SK-N-SH treated with all-trans-retinoic acid at 6 μM for 48 hours (cell line): Measurements from ENCODE around the gene GTF3C2.

ENCODE experiments used
- ATAC-seq: fragments of 200-7000 bp; cut with Tn5 transposase; 3 replicates; pipeline ENCODE4 v1.9.1; 2020; ENCODE audit warnings: mild to moderate bottlenecking, moderate library complexity
- ARNTL ChIP-seq: fragments of 450-650 bp; formaldehyde crosslinking; IDR thresholded peaks from 2 replicates; pipeline ENCODE4 v1.5.0; 2020; ENCODE audit warnings: low read depth, mild to moderate bottlenecking, moderate library complexity, borderline replicate concordance
- BACH2 ChIP-seq: fragments of 250-450 bp; sonication (Bioruptor Pico); IDR thresholded peaks from 2 replicates; pipeline ENCODE4 v1.9.0; 2021; ENCODE audit warnings: mild to moderate bottlenecking, borderline replicate concordance
- CREB5 ChIP-seq: fragments of 250-450 bp; sonication (Bioruptor Pico); IDR thresholded peaks from 2 replicates; pipeline ENCODE4 v1.5.1; 2020; ENCODE audit warnings: low read depth, mild to moderate bottlenecking, moderate library complexity
- CSRNP3 ChIP-seq: fragments of 250-450 bp; sonication (Bioruptor Pico); IDR thresholded peaks from 2 replicates; pipeline ENCODE4 v1.5.1; 2021; ENCODE audit warnings: mild to moderate bottlenecking, moderate library complexity
- ESRRG ChIP-seq: fragments of 250-450 bp; sonication (Bioruptor Pico); IDR thresholded peaks from 2 replicates; pipeline ENCODE4 v1.6.1; 2021; ENCODE audit warnings: mild to moderate bottlenecking
- GLIS3 ChIP-seq: fragments of 250-450 bp; sonication (Bioruptor Pico); IDR thresholded peaks from 2 replicates; pipeline ENCODE4 v1.5.0; 2020; ENCODE audit warnings: mild to moderate bottlenecking, moderate library complexity
- ISL1 ChIP-seq: fragments of 250-450 bp; sonication (Bioruptor Pico); IDR thresholded peaks from 2 replicates; pipeline ENCODE4 v2.1.2; 2022; ENCODE audit warnings: mild to moderate bottlenecking, moderate library complexity
- OSR1 ChIP-seq: fragments of 250-450 bp; sonication (Bioruptor Pico); IDR thresholded peaks from 2 replicates; pipeline ENCODE4 v1.8.0; 2022; ENCODE audit warnings: moderate library complexity, mild to moderate bottlenecking, inconsistent platforms
- PATZ1 ChIP-seq: fragments of 250-450 bp; sonication (Bioruptor Pico); IDR thresholded peaks from 2 replicates; pipeline ENCODE4 v1.8.0; 2020; ENCODE audit warnings: mild to moderate bottlenecking, moderate library complexity, borderline replicate concordance
- POU6F1 ChIP-seq: fragments of 250-450 bp; sonication (Bioruptor Pico); IDR thresholded peaks from 2 replicates; pipeline ENCODE4 v1.8.0; 2021; ENCODE audit warnings: low read depth, mild to moderate bottlenecking, moderate library complexity, borderline replicate concordance
- PPARA ChIP-seq: fragments of 250-450 bp; sonication (Bioruptor Pico); IDR thresholded peaks from 2 replicates; pipeline ENCODE4 v1.5.0; 2020; ENCODE audit warnings: mild to moderate bottlenecking, borderline replicate concordance
- RARB ChIP-seq: fragments of 250-450 bp; sonication (Bioruptor Pico); IDR thresholded peaks from 2 replicates; pipeline ENCODE4 v1.8.0; 2021; ENCODE audit warnings: mild to moderate bottlenecking, moderate library complexity
- SNAI2 ChIP-seq: fragments of 250-450 bp; sonication (Bioruptor Pico); IDR thresholded peaks from 2 replicates; pipeline ENCODE4 v1.5.0; 2020; ENCODE audit warnings: mild to moderate bottlenecking, moderate library complexity
- TCF4 ChIP-seq: fragments of 250-450 bp; sonication (Bioruptor Pico); IDR thresholded peaks from 2 replicates; pipeline ENCODE4 v1.8.0; 2021; ENCODE audit warnings: mild to moderate bottlenecking, moderate library complexity, borderline replicate concordance
- TOX ChIP-seq: fragments of 250-450 bp; sonication (Bioruptor Pico); IDR thresholded peaks from 2 replicates; pipeline ENCODE4 v1.8.0; 2021; ENCODE audit warnings: mild to moderate bottlenecking, moderate library complexity, borderline replicate concordance
- TSHZ2 ChIP-seq: fragments of 250-450 bp; sonication (Bioruptor Pico); IDR thresholded peaks from 2 replicates; pipeline ENCODE4 v1.5.0; 2020; ENCODE audit warnings: mild to moderate bottlenecking, moderate library complexity
- ZC3H10 ChIP-seq: fragments of 250-450 bp; sonication (Bioruptor Pico); IDR thresholded peaks from 2 replicates; pipeline ENCODE4 v1.5.1; 2021; ENCODE audit warnings: mild to moderate bottlenecking, moderate library complexity
- ZFP3 ChIP-seq: fragments of 250-450 bp; sonication (Bioruptor Pico); IDR thresholded peaks from 2 replicates; pipeline ENCODE4 v1.5.0; 2020; ENCODE audit warnings: mild to moderate bottlenecking, moderate library complexity
- ZFP30 ChIP-seq: fragments of 450-650 bp; formaldehyde crosslinking; IDR thresholded peaks from 2 replicates; pipeline ENCODE4 v1.5.0; 2022; ENCODE audit warnings: mild to moderate bottlenecking, moderate library complexity
- ZNF565 ChIP-seq: fragments of 450-650 bp; formaldehyde crosslinking; conservative IDR thresholded peaks from 2 replicates; pipeline ENCODE4 v1.5.0; 2020; ENCODE audit warnings: low read depth, mild to moderate bottlenecking, moderate library complexity
- ZNF70 ChIP-seq: fragments of 450-650 bp; formaldehyde crosslinking; IDR thresholded peaks from 2 replicates; pipeline ENCODE4 v1.5.0; 2020; ENCODE audit warnings: mild to moderate bottlenecking, moderate library complexity
- ZNF8 ChIP-seq: fragments of 450-650 bp; formaldehyde crosslinking; IDR thresholded peaks from 2 replicates; pipeline ENCODE4 v1.5.0; 2020; ENCODE audit warnings: mild to moderate bottlenecking, moderate library complexity

The GTF3C2 gene

GRCh38 chr2:27298391-27299080, 58.0 kb downstream of the GTF3C2 start:
- TF ChIP-seq ZNF565 (CRISPR knock-in tag), result no peak
- TF ChIP-seq ESRRG (CRISPR knock-in tag), result no peak
- no peak for TF ChIP-seq TOX
- TF ChIP-seq ARNTL (CRISPR knock-in tag), result no peak
- no peak for TF ChIP-seq TSHZ2
- no peak for TF ChIP-seq BACH2 (CRISPR knock-in tag)
- TF ChIP-seq ZC3H10, result no peak
- TF ChIP-seq RARB, result no peak
- TF ChIP-seq PATZ1 (CRISPR knock-in tag), result no peak
- no peak for TF ChIP-seq ZFP30
- TF ChIP-seq OSR1 (CRISPR knock-in tag), result no peak
- TF ChIP-seq GLIS3 (CRISPR knock-in tag), result no peak
- TF ChIP-seq POU6F1 (CRISPR knock-in tag), result no peak
- no peak for TF ChIP-seq ZNF70
- no peak for TF ChIP-seq CSRNP3
- peak; percentile 68 for ATAC-seq

- no peak for ATAC-seq
- TF ChIP-seq CSRNP3 (no peak), ESRRG (CRISPR knock-in tag) (no peak), PATZ1 (CRISPR knock-in tag) (no peak), ZFP30 (no peak), ZNF565 (CRISPR knock-in tag) (no peak), ISL1 (CRISPR knock-in tag) (no peak), RARB (no peak), SNAI2 (no peak), POU6F1 (CRISPR knock-in tag) (no peak), TSHZ2 (no peak), CREB5 (CRISPR knock-in tag) (no peak), ZNF8 (no peak), ZFP3 (CRISPR knock-in tag) (no peak), PPARA (CRISPR knock-in tag) (no peak), TCF4 (CRISPR knock-in tag) (no peak)
These were observed 59.4 kb downstream of the GTF3C2 start for GRCh38 chr2:27297195-27297594.
